Lower leg skin (tissue), 4 donors: ENCODE data around the gene DPH2. TPM values are rescaled to one million over a fixed set of nuclear protein-coding genes. Genes with fewer than 3 reads are reported as not detected.
A peak's percentile ranks its signal among the peaks of the same experiment; 100 is the strongest.

Experiments used
- DNase-seq, 2 donors: peaks; one replicate each; pipeline ENCODE4 v3.0.0-alpha.2; 2019; ENCODE audit warnings: low spot score in 2 of 2
- H3K4me3 ChIP-seq: fragments of 200-600 bp; sonication (generic); 2 replicates; pipeline ENCODE4 v1.5.1; 2017; ENCODE audit warnings: mild to moderate bottlenecking, low read depth; ENCODE audit not compliant: poor library complexity, severe bottlenecking
- CTCF ChIP-seq, 3 donors: fragments of 450-650 bp; IDR thresholded peaks; one replicate each; pipeline ENCODE4 v1.5.1; 2016; ENCODE audit warnings: antibody characterized with exemption in 3 of 3, mild to moderate bottlenecking in 3 of 3, moderate library complexity in 2 of 3
- POLR2A ChIP-seq, 2 donors: fragments of 450-650 bp; IDR thresholded peaks; one replicate each; pipeline ENCODE4 v1.6.1; 2016 to 2017; ENCODE audit warnings: antibody characterized with exemption in 2 of 2, mild to moderate bottlenecking in 1 of 2, moderate library complexity in 1 of 2
- WGBS, 2 donors: methylation state at CpG; one replicate each; pipeline ENCODE4 v1.1.5; 2018; 5-methylcytosine and 5-hydroxymethylcytosine counted together
- intact Hi-C: fragments of 100-400 bp; cut with DNase I; formaldehyde crosslinking; loops from one replicate; pipeline ENCODE4 v1.15.0; 2023; ENCODE audit warnings: low total_unique reads
- total RNA-seq, 4 donors: library from RNA; depleted of rRNA; stranded (reverse); fragments of >200 nt; gene quantifications; one replicate each; pipeline ENCODE4 v1.1.0, GENCODE V29; 2016

Gene DPH2
- total RNA-seq, 4 donors from 2014 or later = 12.8 to 26.6 (median 17.7) TPM

DNA sequence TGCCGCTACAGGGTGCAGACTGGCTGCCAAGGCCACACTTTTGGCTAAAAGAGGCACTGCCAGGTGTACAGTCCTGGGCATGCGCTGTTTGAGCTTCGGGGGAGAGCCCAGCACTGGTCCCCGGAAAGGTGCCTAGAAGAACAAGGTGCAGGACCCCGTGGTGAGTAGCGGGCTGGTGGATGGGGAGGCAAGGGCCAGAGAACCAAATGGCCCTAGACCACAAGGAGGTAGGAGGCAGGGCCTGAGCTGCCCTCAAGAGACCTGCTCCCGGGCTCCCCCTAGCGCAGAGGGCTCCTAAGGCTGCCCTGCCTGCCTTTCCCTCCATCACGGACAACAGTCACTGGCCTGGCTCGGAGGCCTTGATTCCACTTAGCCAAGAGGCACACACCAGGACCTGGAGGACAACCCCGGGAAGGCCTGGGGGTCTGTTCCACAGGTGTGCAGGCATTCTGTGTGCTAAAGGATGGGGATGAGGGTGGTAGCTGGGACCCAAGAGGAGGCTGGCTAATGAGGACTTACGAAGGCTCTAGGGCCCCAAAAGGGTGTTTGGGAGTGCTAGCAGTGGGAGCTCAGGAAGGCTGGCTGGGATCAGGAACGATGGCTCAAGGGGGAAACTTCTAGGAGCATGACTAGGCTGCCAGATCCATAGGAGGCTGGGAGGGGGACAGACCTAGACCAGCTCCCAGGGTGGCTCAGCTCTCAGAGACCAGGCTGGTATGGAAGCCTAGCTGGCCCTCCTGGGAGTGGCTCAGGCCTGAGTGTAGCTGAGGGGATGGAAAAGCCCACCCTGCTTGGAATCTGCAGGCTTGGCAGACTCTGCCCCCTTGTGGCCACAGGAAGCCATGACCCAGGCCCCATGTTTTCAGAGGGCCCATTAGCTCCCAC, 35.5 kb upstream of the DPH2 start:
- intact Hi-C loops = loop anchor here (5.0 to 10.0 kb wide), 3 partner anchors 110 to 410 kb away; no protein-coding TSS in a partner anchor
- peak in 1 of 3 donors; percentile 72 for TF ChIP-seq CTCF (IDR thresholded peaks at IDR 0.05)
- no peak for TF ChIP-seq POLR2A (IDR thresholded peaks at IDR 0.05)
- DNase-seq = no peak
- no peak overlapping the region for H3K4me3 ChIP-seq
- 20 to 25% methylated on average over 13 of the region's 13 CpGs for WGBS, 2 donors

- TF ChIP-seq CTCF (IDR thresholded peaks at IDR 0.05) (no peak), POLR2A (IDR thresholded peaks at IDR 0.05) (no peak)
- H3K4me3 ChIP-seq = no peak overlapping the region
- intact Hi-C loops = loop anchor here (5.0 to 10.0 kb wide), 3 partner anchors 110 to 410 kb away; no protein-coding TSS in a partner anchor
- no peak for DNase-seq
- 64 to 67% methylated on average over 4 to 5 of the region's 5 CpGs for WGBS, 2 donors
Measured at GRCh38 chr1:43934986-43935324, 34.9 kb upstream of the DPH2 start.

DNA sequence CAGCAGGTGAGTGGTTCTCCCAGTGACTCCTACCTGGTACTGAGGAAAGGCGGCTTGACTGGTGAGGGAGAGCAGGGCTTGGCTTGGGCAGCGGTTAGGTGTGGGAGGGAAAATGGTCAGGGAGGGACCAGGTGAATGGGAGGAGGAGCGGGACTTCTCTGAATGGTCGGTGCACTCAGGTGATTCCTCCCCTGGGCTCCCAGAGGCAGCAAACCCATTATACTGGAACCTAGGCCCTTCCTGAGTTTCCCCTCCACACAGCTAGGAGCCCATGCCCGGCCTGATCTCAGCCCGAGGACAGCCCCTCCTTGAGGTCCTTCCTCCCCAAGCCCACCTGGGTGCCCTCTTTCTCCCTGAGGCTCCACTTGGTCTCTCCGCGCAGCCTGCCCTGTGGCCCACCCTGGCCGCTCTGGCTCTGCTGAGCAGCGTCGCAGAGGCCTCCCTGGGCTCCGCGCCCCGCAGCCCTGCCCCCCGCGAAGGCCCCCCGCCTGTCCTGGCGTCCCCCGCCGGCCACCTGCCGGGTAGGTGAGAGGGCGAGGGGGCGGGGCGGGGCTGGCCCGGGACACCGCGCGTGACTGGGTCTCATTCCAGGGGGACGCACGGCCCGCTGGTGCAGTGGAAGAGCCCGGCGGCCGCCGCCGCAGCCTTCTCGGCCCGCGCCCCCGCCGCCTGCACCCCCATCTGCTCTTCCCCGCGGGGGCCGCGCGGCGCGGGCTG, 33.9 kb upstream of the DPH2 start:
- intact Hi-C loops = loop anchor here (10.0 kb wide), 2 partner anchors 109 to 411 kb away; no protein-coding TSS in a partner anchor
- WGBS, 2 donors = 24 to 58% methylated on average over 8 to 15 of the region's 48 CpGs
- H3K4me3 ChIP-seq = peak overlapping the region; percentile 3
- no peak for TF ChIP-seq CTCF (IDR thresholded peaks at IDR 0.05)
- no peak for TF ChIP-seq POLR2A (IDR thresholded peaks at IDR 0.05)
- no peak for DNase-seq

GRCh38 chr1:43936431-43937151, 33.2 kb upstream of the DPH2 start:
- no peak for TF ChIP-seq POLR2A (IDR thresholded peaks at IDR 0.05)
- DNase-seq = no peak
- intact Hi-C loops = loop anchor here (10.0 kb wide), 2 partner anchors 108 to 412 kb away; no protein-coding TSS in a partner anchor
- no peak overlapping the region for H3K4me3 ChIP-seq
- WGBS, 2 donors = 37 to 45% methylated on average over 17 to 23 of the region's 56 CpGs

DNA sequence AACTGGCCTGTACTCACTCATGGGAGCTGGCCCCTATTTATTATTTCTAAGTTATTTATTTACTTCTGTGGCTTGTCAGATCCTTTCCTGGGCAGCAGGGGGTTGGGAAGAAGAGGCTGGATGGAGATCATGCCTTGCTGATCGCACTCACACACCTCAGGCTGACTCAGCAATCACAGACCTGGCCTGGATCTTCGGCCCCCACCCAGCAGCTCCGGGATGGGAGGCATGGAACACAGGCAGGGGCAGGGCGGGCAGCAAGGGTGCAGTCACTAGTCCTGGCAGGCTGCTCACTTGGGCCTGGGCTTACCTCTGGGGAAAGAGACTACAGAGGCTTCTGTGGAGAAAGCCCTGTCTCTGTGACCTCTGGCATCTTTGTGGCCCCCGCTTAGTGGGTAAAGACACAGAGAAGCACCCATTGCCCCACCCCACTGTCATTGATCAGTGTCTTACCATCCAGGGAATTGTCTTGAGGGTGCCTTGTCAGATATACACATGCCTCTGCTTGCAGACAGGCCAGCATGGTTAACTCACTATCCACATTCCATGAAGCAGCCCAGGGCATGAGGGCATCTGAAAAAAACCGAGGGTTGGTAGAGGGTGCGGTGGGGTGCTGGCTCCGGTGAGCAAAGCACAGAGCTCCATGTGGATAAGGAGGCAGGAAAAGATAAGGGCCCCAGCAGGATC, 32.5 kb upstream of the DPH2 start:
- TF ChIP-seq CTCF (IDR thresholded peaks at IDR 0.05) (no peak), POLR2A (IDR thresholded peaks at IDR 0.05) (no peak)
- no peak for DNase-seq
- intact Hi-C loops = loop anchor here (10.0 kb wide), 2 partner anchors 107 to 413 kb away; no protein-coding TSS in a partner anchor
- 67 to 78% methylated on average over 8 of the region's 8 CpGs for WGBS, 2 donors
- H3K4me3 ChIP-seq = no peak overlapping the region
